GM12878 (cell line): Measurements from ENCODE around the gene GAS2. TPM values are rescaled to one million over a fixed set of nuclear protein-coding genes. Genes with fewer than 3 reads are reported as not detected.

Experiments
- ATF7 ChIP-seq: fragments of 450-650 bp; IDR thresholded peaks from 2 replicates; pipeline ENCODE4 v1.6.1; 2016; ENCODE audit warnings: low read depth, mild to moderate bottlenecking
- BHLHE40 ChIP-seq, 2 experiments: fragments of 450-650 bp in 1 of 2; IDR thresholded peaks; 2 replicates each; pipeline ENCODE4 v1.6.1; 2011 to 2017; ENCODE audit warnings: low read depth in 2 of 2, borderline replicate concordance in 1 of 2, improper control_type of control experiment in 1 of 2, low read length in 1 of 2, mild to moderate bottlenecking in 1 of 2
- CBX3 ChIP-seq: fragments of 200-600 bp; sonication (generic); IDR thresholded peaks from 2 replicates; pipeline ENCODE4 v1.6.1; 2016; ENCODE audit warnings: low read depth, borderline replicate concordance
- CEBPZ ChIP-seq: fragments of 150-350 bp; IDR thresholded peaks from 2 replicates; pipeline ENCODE4 v1.6.1; 2016; ENCODE audit warnings: low read depth, low read length
- CHD2 ChIP-seq: IDR thresholded peaks from 2 replicates; pipeline ENCODE4 v1.6.1; 2011; ENCODE audit warnings: low read depth, low read length, improper control_type of control experiment, borderline replicate concordance
- E2F8 ChIP-seq: fragments of 450-650 bp; IDR thresholded peaks from 2 replicates; pipeline ENCODE4 v1.6.1; 2018; ENCODE audit warnings: mild to moderate bottlenecking, low read depth, moderate library complexity; ENCODE audit not compliant: partially characterized antibody
- PML ChIP-seq: IDR thresholded peaks from 2 replicates; pipeline ENCODE4 v1.6.1; 2012; ENCODE audit warnings: low read length, inconsistent platforms
- SUZ12 ChIP-seq: fragments of 200-600 bp; sonication (generic); IDR thresholded peaks from one replicate; pipeline ENCODE4 v1.6.1; 2018; ENCODE audit warnings: antibody characterized with exemption, mild to moderate bottlenecking; ENCODE audit not compliant: unreplicated experiment
- YY1 ChIP-seq: IDR thresholded peaks from 2 replicates; pipeline ENCODE4 v1.6.1; 2011; ENCODE audit warnings: low read depth, mild to moderate bottlenecking, low read length
- ZBED1 ChIP-seq: IDR thresholded peaks from 2 replicates; pipeline ENCODE4 v1.6.1; 2016; ENCODE audit warnings: borderline replicate concordance
- ZZZ3 ChIP-seq: IDR thresholded peaks from 2 replicates; pipeline ENCODE4 v1.6.1; 2011; ENCODE audit warnings: low read depth; ENCODE audit not compliant: control insufficient read depth, insufficient read length
- polyA plus RNA-seq, 11 experiments: library from polyadenylated mRNA; depleted of rRNA in 4 of 11; unstranded in 6 of 11; stranded (reverse) in 5 of 11; fragments of >200 nt; fragmentation: Nextera tagmentation in 4 of 11; fragmentation: Illumina TruSeq in 1 of 11; extraction: Ambion mirVana in 4 of 11; extraction: Trizol in 1 of 11; gene quantifications; 1 replicate in 1 of 11; 2 replicates in 10 of 11; pipeline versions ENCODE4 v1.2.1 to v1.2.3, GENCODE V29; 2011 to 2016; ENCODE audit warnings: inconsistent platforms in 2 of 11, missing spikeins in 2 of 11, low read depth in 1 of 11
- total RNA-seq, 4 experiments: library from RNA; depleted of rRNA in 3 of 4; stranded (reverse); fragments of >200 nt in 3 of 4; fragmentation: Illumina TruSeq in 1 of 4; extraction: Trizol in 1 of 4; gene quantifications; 2 replicates each; pipeline versions ENCODE4 v1.2.1 to v1.2.3, GENCODE V29; 2013 to 2021
- TF ChIP-seq, protein P1 (sequence below): fragments of 450-650 bp; IDR thresholded peaks from 2 replicates; pipeline ENCODE4 v1.6.1; 2017; ENCODE audit warnings: mild to moderate bottlenecking, moderate library complexity
- TF ChIP-seq, protein P2 (sequence below): fragments of 450-650 bp; IDR thresholded peaks from 2 replicates; pipeline ENCODE4 v1.6.1; 2017; ENCODE audit warnings: mild to moderate bottlenecking, moderate library complexity

GAS2 gene
- total and polyA plus RNA-seq, 10 of the 15 experiments (the other 5 are each of a cell fraction or from before 2014, with no cell fraction given) = 16.4 to 81.4 (median 26.2) TPM

- TF ChIP-seq E2F8 (peak; percentile 37), PML (peak; percentile 49; the same call in 1 of the 2 replicates), CEBPZ (peak; percentile 59), YY1 (peak; percentile 58), CHD2 (peak; percentile 95), BHLHE40 (IDR thresholded peaks at IDR 0.05; ENCODE audit: borderline replicate concordance in 1 of 2, low read depth in 2 of 2, low read length in 1 of 2) (peak; percentile 72 to 75), ATF7 (peak; percentile 68), CBX3 (no peak), SUZ12 (no peak), ZZZ3 (no peak), ZBED1 (0 out of 2 replicates have a peak, but pooled peaks have one; percentile 48)
- TF ChIP-seq, protein P1, sequence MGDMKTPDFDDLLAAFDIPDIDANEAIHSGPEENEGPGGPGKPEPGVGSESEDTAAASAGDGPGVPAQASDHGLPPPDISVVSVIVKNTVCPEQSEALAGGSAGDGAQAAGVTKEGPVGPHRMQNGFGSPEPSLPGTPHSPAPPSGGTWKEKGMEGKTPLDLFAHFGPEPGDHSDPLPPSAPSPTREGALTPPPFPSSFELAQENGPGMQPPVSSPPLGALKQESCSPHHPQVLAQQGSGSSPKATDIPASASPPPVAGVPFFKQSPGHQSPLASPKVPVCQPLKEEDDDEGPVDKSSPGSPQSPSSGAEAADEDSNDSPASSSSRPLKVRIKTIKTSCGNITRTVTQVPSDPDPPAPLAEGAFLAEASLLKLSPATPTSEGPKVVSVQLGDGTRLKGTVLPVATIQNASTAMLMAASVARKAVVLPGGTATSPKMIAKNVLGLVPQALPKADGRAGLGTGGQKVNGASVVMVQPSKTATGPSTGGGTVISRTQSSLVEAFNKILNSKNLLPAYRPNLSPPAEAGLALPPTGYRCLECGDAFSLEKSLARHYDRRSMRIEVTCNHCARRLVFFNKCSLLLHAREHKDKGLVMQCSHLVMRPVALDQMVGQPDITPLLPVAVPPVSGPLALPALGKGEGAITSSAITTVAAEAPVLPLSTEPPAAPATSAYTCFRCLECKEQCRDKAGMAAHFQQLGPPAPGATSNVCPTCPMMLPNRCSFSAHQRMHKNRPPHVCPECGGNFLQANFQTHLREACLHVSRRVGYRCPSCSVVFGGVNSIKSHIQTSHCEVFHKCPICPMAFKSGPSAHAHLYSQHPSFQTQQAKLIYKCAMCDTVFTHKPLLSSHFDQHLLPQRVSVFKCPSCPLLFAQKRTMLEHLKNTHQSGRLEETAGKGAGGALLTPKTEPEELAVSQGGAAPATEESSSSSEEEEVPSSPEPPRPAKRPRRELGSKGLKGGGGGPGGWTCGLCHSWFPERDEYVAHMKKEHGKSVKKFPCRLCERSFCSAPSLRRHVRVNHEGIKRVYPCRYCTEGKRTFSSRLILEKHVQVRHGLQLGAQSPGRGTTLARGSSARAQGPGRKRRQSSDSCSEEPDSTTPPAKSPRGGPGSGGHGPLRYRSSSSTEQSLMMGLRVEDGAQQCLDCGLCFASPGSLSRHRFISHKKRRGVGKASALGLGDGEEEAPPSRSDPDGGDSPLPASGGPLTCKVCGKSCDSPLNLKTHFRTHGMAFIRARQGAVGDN = peak; percentile 62; the same call in 1 of the 2 replicates
- TF ChIP-seq, protein P2, sequence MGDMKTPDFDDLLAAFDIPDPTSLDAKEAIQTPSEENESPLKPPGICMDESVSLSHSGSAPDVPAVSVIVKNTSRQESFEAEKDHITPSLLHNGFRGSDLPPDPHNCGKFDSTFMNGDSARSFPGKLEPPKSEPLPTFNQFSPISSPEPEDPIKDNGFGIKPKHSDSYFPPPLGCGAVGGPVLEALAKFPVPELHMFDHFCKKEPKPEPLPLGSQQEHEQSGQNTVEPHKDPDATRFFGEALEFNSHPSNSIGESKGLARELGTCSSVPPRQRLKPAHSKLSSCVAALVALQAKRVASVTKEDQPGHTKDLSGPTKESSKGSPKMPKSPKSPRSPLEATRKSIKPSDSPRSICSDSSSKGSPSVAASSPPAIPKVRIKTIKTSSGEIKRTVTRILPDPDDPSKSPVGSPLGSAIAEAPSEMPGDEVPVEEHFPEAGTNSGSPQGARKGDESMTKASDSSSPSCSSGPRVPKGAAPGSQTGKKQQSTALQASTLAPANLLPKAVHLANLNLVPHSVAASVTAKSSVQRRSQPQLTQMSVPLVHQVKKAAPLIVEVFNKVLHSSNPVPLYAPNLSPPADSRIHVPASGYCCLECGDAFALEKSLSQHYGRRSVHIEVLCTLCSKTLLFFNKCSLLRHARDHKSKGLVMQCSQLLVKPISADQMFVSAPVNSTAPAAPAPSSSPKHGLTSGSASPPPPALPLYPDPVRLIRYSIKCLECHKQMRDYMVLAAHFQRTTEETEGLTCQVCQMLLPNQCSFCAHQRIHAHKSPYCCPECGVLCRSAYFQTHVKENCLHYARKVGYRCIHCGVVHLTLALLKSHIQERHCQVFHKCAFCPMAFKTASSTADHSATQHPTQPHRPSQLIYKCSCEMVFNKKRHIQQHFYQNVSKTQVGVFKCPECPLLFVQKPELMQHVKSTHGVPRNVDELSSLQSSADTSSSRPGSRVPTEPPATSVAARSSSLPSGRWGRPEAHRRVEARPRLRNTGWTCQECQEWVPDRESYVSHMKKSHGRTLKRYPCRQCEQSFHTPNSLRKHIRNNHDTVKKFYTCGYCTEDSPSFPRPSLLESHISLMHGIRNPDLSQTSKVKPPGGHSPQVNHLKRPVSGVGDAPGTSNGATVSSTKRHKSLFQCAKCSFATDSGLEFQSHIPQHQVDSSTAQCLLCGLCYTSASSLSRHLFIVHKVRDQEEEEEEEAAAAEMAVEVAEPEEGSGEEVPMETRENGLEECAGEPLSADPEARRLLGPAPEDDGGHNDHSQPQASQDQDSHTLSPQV = no peak
Measured at GRCh38 chr11:22625448-22626287, 40.7 kb upstream of the GAS2 start, which contains the start of gene FANCF (continued).
